B cell (primary cell): ENCODE measurements around the gene THADA. TPM values are rescaled to one million over a fixed set of nuclear protein-coding genes. Genes with fewer than 3 reads are reported as not detected.
A peak's percentile ranks its signal among the peaks of the same experiment; 100 is the strongest.

Experiments used
- ATAC-seq: fragments of 200-7000 bp; cut with Tn5 transposase; one replicate; pipeline ENCODE4 v1.10.0; 2021; ENCODE audit warnings: low read depth, mild to moderate bottlenecking, moderate number of reproducible peaks, moderate library complexity
- CTCF ChIA-PET: fragments of 350-600 bp; sonication (Branson Sonifier 250); formaldehyde crosslinking; loops from one replicate; lab custom pipeline; 2021; ENCODE audit warnings: antibody characterized with exemption, inconsistent platforms; lab: Charles Lee
- POLR2A ChIA-PET: fragments of 350-600 bp; sonication (Branson Sonifier 250); formaldehyde crosslinking; loops from one replicate; lab custom pipeline; 2021; ENCODE audit warnings: antibody characterized with exemption; lab: Charles Lee
- DNase-seq: peaks from one replicate; pipeline ENCODE4 v3.0.0; 2013
- H2AFZ ChIP-seq: 2 replicates; pipeline ENCODE4 v1.6.1; 2012; ENCODE audit warnings: mild to moderate bottlenecking, low read depth, low read length; ENCODE audit not compliant: insufficient read depth, poor library complexity, severe bottlenecking
- H3K27ac ChIP-seq, 2 donors: 1 replicate in 1 of 2; 2 replicates in 1 of 2; pipeline ENCODE4 v1.5.1; 2012 to 2013; ENCODE audit warnings: low read length in 2 of 2, mild to moderate bottlenecking in 2 of 2, moderate library complexity in 1 of 2
- H3K27me3 ChIP-seq, 4 experiments: fragments of 200-600 bp in 1 of 4; sonication (generic) in 1 of 4; replicated peaks in 1 of 4; 1 replicate in 2 of 4; 2 replicates in 2 of 4; pipeline versions ENCODE4 v1.6.1 to v1.7.0; 2013 to 2016; ENCODE audit warnings: low read length in 3 of 4, mild to moderate bottlenecking in 2 of 4, mixed read lengths in 1 of 4, moderate library complexity in 1 of 4; ENCODE audit not compliant: insufficient read depth in 4 of 4, control insufficient read depth in 3 of 4; ENCODE audit errors: control extremely low read depth in 1 of 4
- H3K36me3 ChIP-seq, 2 experiments: replicated peaks in 1 of 2; 1 replicate in 1 of 2; 2 replicates in 1 of 2; pipeline versions ENCODE4 v1.6.1 to v1.7.1; 2013; ENCODE audit warnings: low read length in 1 of 2; ENCODE audit not compliant: insufficient read depth in 2 of 2, control insufficient read depth in 1 of 2; ENCODE audit errors: control extremely low read depth in 1 of 2, extremely low read depth in 1 of 2
- H3K4me1 ChIP-seq, 2 donors: fragments of 200-600 bp in 1 of 2; sonication (generic) in 1 of 2; 1 replicate in 1 of 2; 2 replicates in 1 of 2; pipeline versions ENCODE4 v1.5.1 to v1.6.1; 2013 to 2017; ENCODE audit warnings: low read length in 2 of 2; ENCODE audit not compliant: control insufficient read depth in 2 of 2, insufficient read depth in 2 of 2
- H3K4me2 ChIP-seq: replicated peaks from 2 replicates; pipeline ENCODE3; 2012; ENCODE audit warnings: mild to moderate bottlenecking, low read depth, low read length; ENCODE audit not compliant: poor library complexity, severe bottlenecking
- H3K4me3 ChIP-seq, 5 experiments: fragments of 200-600 bp in 1 of 5; sonication (generic) in 1 of 5; 1 replicate in 3 of 5; 2 replicates in 2 of 5; pipeline versions ENCODE4 v1.5.1 to v1.7.0; 2011 to 2016; ENCODE audit warnings: low read length in 4 of 5, mild to moderate bottlenecking in 4 of 5, low read depth in 2 of 5, control low read depth in 1 of 5, moderate library complexity in 1 of 5; ENCODE audit not compliant: insufficient read depth in 1 of 5; ENCODE audit errors: control extremely low read depth in 1 of 5, extremely low read depth in 1 of 5
- H3K79me2 ChIP-seq: fragments of 200-600 bp; sonication (generic); one replicate; pipeline ENCODE4 v1.6.0; 2016; ENCODE audit warnings: low read length; ENCODE audit not compliant: control insufficient read depth, insufficient read depth
- H3K9ac ChIP-seq: fragments of 200-600 bp; sonication (generic); 2 replicates; pipeline ENCODE4 v1.6.1; 2017; ENCODE audit warnings: mild to moderate bottlenecking, low read length, moderate library complexity
- H3K9me3 ChIP-seq, 3 donors: one replicate each; pipeline versions ENCODE4 v1.6.1 to v1.7.1; 2013; ENCODE audit warnings: low read length in 2 of 3; ENCODE audit not compliant: control insufficient read depth in 2 of 3, insufficient read depth in 1 of 3; ENCODE audit errors: control extremely low read depth in 1 of 3
- H4K20me1 ChIP-seq: 2 replicates; pipeline ENCODE4 v1.6.0; 2012; ENCODE audit warnings: mild to moderate bottlenecking, low read length; ENCODE audit not compliant: insufficient read depth, control insufficient read depth, poor library complexity, severe bottlenecking
- H3K27ac Mint-ChIP-seq: one replicate; pipeline ENCODE4 v1.8.0; 2021; ENCODE audit warnings: mixed read lengths
- H3K27me3 Mint-ChIP-seq: one replicate; pipeline ENCODE4 v1.8.0; 2021; ENCODE audit warnings: mixed read lengths
- H3K4me1 Mint-ChIP-seq: one replicate; pipeline ENCODE4 v1.8.0; 2021; ENCODE audit warnings: mixed read lengths
- H3K4me3 Mint-ChIP-seq: one replicate; pipeline ENCODE4 v1.8.0; 2021; ENCODE audit warnings: mixed read lengths
- H3K9me3 Mint-ChIP-seq: one replicate; pipeline ENCODE4 v1.8.0; 2022; ENCODE audit warnings: mixed read lengths; ENCODE audit not compliant: insufficient read depth
- CTCF ChIP-seq: fragments of 200-600 bp; IDR thresholded peaks from one replicate; pipeline ENCODE4 v1.8.0; 2022; ENCODE audit warnings: antibody characterized with exemption, mild to moderate bottlenecking
- EZH2 ChIP-seq: IDR thresholded peaks from 2 replicates; pipeline ENCODE4 v1.6.1; 2012; ENCODE audit warnings: borderline replicate concordance, low read depth, mild to moderate bottlenecking, moderate library complexity, low read length; ENCODE audit not compliant: insufficient read depth, poor library complexity, severe bottlenecking
- WGBS: methylation state at CpG from one replicate; pipeline ENCODE4 v1.1.5; 2013; ENCODE audit warnings: missing lambda C conversion rate; ENCODE audit not compliant: insufficient coverage; 5-methylcytosine and 5-hydroxymethylcytosine counted together
- intact Hi-C: fragments of 100-400 bp; cut with micrococcal nuclease; formaldehyde crosslinking; loops from one replicate; pipeline ENCODE4 v1.10.0; 2022
- polyA plus RNA-seq: library from polyadenylated mRNA; depleted of rRNA; stranded (reverse); fragments of >200 nt; gene quantifications from 2 replicates; pipeline ENCODE4 v1.2.3, GENCODE V29; 2012
- total RNA-seq, 2 donors: library from RNA; stranded (reverse); fragments of 120-200 nt in 1 of 2; gene quantifications; 1 replicate in 1 of 2; 2 replicates in 1 of 2; pipeline versions ENCODE4 v1.2.3 to v1.2.4, GENCODE V29; 2013 to 2022

Gene THADA
- total and polyA plus RNA-seq, 2 donors (not counting 1 experiment from before 2014, with no cell fraction given), result 17.6 to 48.5 TPM

GRCh38 chr2:43241558-43241957 lies 354.3 kb downstream of the THADA start:
- Histone ChIP-seq H2AFZ (no peak overlapping the region), H3K27me3 (no peaks in the 10 kb centered on the region), H3K4me2 (no peak overlapping the region), H3K9me3 (no peaks in the 10 kb centered on the region), H3K4me3 (no peak overlapping the region), H3K9ac (no peak overlapping the region), H3K4me1 (peaks cover 26 to 37% of the 10 kb centered on the region in 2 donors), H4K20me1 (no peaks in the 10 kb centered on the region), H3K27ac (no peak overlapping the region), H3K36me3 (peaks cover 6 to 7% of the 10 kb centered on the region in 2 experiments), H3K79me2 (no peaks in the 10 kb centered on the region)
- Mint-ChIP-seq H3K4me3 (peak overlapping the region; percentile 5), H3K4me1 (peaks cover 41% of the 10 kb centered on the region), H3K27ac (peak overlapping the region; percentile 83), H3K9me3 (peaks cover 2% of the 10 kb centered on the region), H3K27me3 (no peaks in the 10 kb centered on the region)
- no peak for TF ChIP-seq CTCF
- TF ChIP-seq EZH2, result no peak
- ChIA-PET CTCF (interaction anchor here (2.4 to 5.0 kb wide), 4 partner anchors 12 to 295 kb away, joined by 15 to 51 read pairs (median 22); no protein-coding TSS in a partner anchor), POLR2A (no interaction called here)
- ATAC-seq, result no peak
- WGBS, result 98% methylated on average over 10 of the region's 10 CpGs
- no peak for DNase-seq
- intact Hi-C loops, result no loop called here

GRCh38 chr2:43240766-43241150 lies 355.1 kb downstream of the THADA start:
- CTCF ChIA-PET, result interaction anchor here (0.8 to 5.0 kb wide), 11 partner anchors 12 to 409 kb away, joined by 3 to 51 read pairs (median 8); no protein-coding TSS in a partner anchor
- Mint-ChIP-seq H3K27me3 (no peaks in the 10 kb centered on the region), H3K9me3 (peaks cover 2% of the 10 kb centered on the region), H3K4me1 (peaks cover 46% of the 10 kb centered on the region), H3K4me3 (no peak overlapping the region), H3K27ac (peak overlapping the region; percentile 97)
- Histone ChIP-seq H2AFZ (peak overlapping the region; percentile 64), H3K9ac (peak overlapping the region; percentile 34), H3K79me2 (no peaks in the 10 kb centered on the region), H3K27ac (peak overlapping the region; percentile 63 to 89), H3K36me3 (peaks cover 6 to 7% of the 10 kb centered on the region in 2 experiments), H3K4me3 (no peak overlapping the region), H3K27me3 (no peaks in the 10 kb centered on the region), H3K4me1 (peaks cover 26 to 37% of the 10 kb centered on the region in 2 donors), H4K20me1 (no peaks in the 10 kb centered on the region), H3K9me3 (no peaks in the 10 kb centered on the region), H3K4me2 (peak overlapping the region; percentile 64)
- 70% methylated on average over 2 of the region's 5 CpGs for WGBS
- no peak for TF ChIP-seq CTCF
- TF ChIP-seq EZH2, result no peak
- no peak for ATAC-seq
- no peak for DNase-seq
- POLR2A ChIA-PET, result interaction anchor here (1.0 to 1.6 kb wide), 3 partner anchors 13 to 107 kb away, joined by 4 to 9 read pairs (median 6); no protein-coding TSS in a partner anchor
- intact Hi-C loops, result no loop called here
